Measurements from ENCODE around the gene PTPRT.

- no peak for TF ChIP-seq POLR2A (IDR thresholded peaks at IDR 0.05)
- no peak for TF ChIP-seq CTCF (IDR thresholded peaks at IDR 0.05)
Measured at GRCh38 chr20:42159808-42160207, 1029.9 kb downstream of the PTPRT start.

All from Peyer's patch (tissue), 4 donors.